ENCODE data around the gene MOB1B.

- TF ChIP-seq SPI1 (IDR thresholded peaks at IDR 0.05; ENCODE audit: low read depth, low read length): no peak
- TF ChIP-seq POLR2A (IDR thresholded peaks at IDR 0.05; ENCODE audit: low read depth, low read length): no peak
- no peak for TF ChIP-seq POLR2AphosphoS5 (IDR thresholded peaks at IDR 0.05; ENCODE audit: low read depth, low read length)
Measured at GRCh38 chr4:71029504-71029903, 127.3 kb downstream of the MOB1B start.

Data from GM12891 (cell line).